Caco-2 (cell line): ENCODE results near the gene OSBPL1A. TPM values are rescaled to one million over a fixed set of nuclear protein-coding genes. Genes with fewer than 3 reads are reported as not detected.

Experiments
- BruUV-seq: library from RNA; stranded (reverse); fragments of 400-500 nt; replicated peaks from 2 replicates; lab custom pipeline; 2021; lab: Mats Ljungman, UMichigan
- CTCF ChIA-PET: fragments of 300-600 bp; sonication (Branson Sonifier 250); formaldehyde crosslinking; loops from one replicate; lab custom pipeline; 2022; ENCODE audit warnings: antibody characterized with exemption; lab: Charles Lee
- POLR2A ChIA-PET: fragments of 300-600 bp; sonication (Branson Sonifier 250); formaldehyde crosslinking; loops from one replicate; lab custom pipeline; 2022; ENCODE audit warnings: antibody characterized with exemption; lab: Charles Lee
- DNase-seq, 2 experiments: peaks; one replicate each; pipeline versions ENCODE4 v3.0.0 to v3.0.0-alpha.2; 2020 to 2022
- H3K27me3 ChIP-seq: replicated peaks from 2 replicates; pipeline ENCODE4 v1.6.0; 2011; ENCODE audit warnings: low read length; ENCODE audit not compliant: control insufficient read depth, insufficient read depth
- H3K36me3 ChIP-seq: 2 replicates; pipeline ENCODE4 v1.5.1; 2011; ENCODE audit warnings: low read length; ENCODE audit not compliant: control insufficient read depth, insufficient read depth
- H3K4me1 ChIP-seq: fragments of 250-450 bp; sonication (Bioruptor Pico); 2 replicates; pipeline ENCODE4 v1.5.1; 2020; ENCODE audit warnings: mild to moderate bottlenecking
- H3K4me3 ChIP-seq: 2 replicates; pipeline ENCODE4 v1.5.1; 2011; ENCODE audit warnings: low read depth, mild to moderate bottlenecking, control low read depth, low read length
- H3K9me3 ChIP-seq: fragments of 250-450 bp; sonication (Bioruptor Pico); 2 replicates; pipeline ENCODE4 v1.5.1; 2020; ENCODE audit warnings: mild to moderate bottlenecking, moderate library complexity
- H3K27ac Mint-ChIP-seq: one replicate; pipeline ENCODE4 v1.8.0; 2022; ENCODE audit warnings: mixed read lengths; ENCODE audit not compliant: unreplicated experiment
- H3K27me3 Mint-ChIP-seq: one replicate; pipeline ENCODE4 v1.8.0; 2022; ENCODE audit warnings: mixed read lengths; ENCODE audit not compliant: insufficient read depth, unreplicated experiment
- H3K36me3 Mint-ChIP-seq: one replicate; pipeline ENCODE4 v1.8.0; 2022; ENCODE audit warnings: mild to moderate bottlenecking, mixed read lengths; ENCODE audit not compliant: insufficient read depth, unreplicated experiment
- H3K4me1 Mint-ChIP-seq: one replicate; pipeline ENCODE4 v1.8.0; 2022; ENCODE audit warnings: low read depth, mixed read lengths; ENCODE audit not compliant: unreplicated experiment
- H3K4me3 Mint-ChIP-seq: one replicate; pipeline ENCODE4 v1.8.0; 2022; ENCODE audit warnings: mild to moderate bottlenecking, moderate library complexity, mixed read lengths; ENCODE audit not compliant: unreplicated experiment
- H3K9me3 Mint-ChIP-seq: one replicate; pipeline ENCODE4 v1.8.0; 2022; ENCODE audit warnings: mixed read lengths; ENCODE audit not compliant: unreplicated experiment
- CTCF ChIP-seq, 2 experiments: fragments of 200-600 bp in 1 of 2; IDR thresholded peaks; 1 replicate in 1 of 2; 2 replicates in 1 of 2; pipeline versions ENCODE4 v1.5.1 to v1.8.0; 2011 to 2022; ENCODE audit warnings: antibody characterized with exemption in 1 of 2, control low read depth in 1 of 2, inconsistent platforms in 1 of 2, low read depth in 1 of 2, low read length in 1 of 2, mild to moderate bottlenecking in 1 of 2, moderate library complexity in 1 of 2; ENCODE audit not compliant: insufficient read depth in 1 of 2, severe bottlenecking in 1 of 2, unreplicated experiment in 1 of 2
- intact Hi-C: fragments of 100-400 bp; cut with micrococcal nuclease; formaldehyde crosslinking; loops from one replicate; pipeline ENCODE4 v1.10.0; 2022; ENCODE audit not compliant: unreplicated experiment
- total RNA-seq: library from RNA; stranded (reverse); gene quantifications from 2 replicates; pipeline ENCODE4 v1.2.3, GENCODE V29; 2022

Gene OSBPL1A
- total RNA-seq, 1 experiment from 2014 or later, result 15.7 TPM

- CTCF ChIA-PET, result interaction anchor here (0.9 to 1.5 kb wide), 7 partner anchors 12 to 312 kb away, joined by 3 to 14 read pairs (median 4); no protein-coding TSS in a partner anchor
- no peaks in the 10 kb centered on the region for H3K4me1 Mint-ChIP-seq
- no peaks in the 10 kb centered on the region for H3K27me3 Mint-ChIP-seq
- Histone ChIP-seq H3K9me3 (no peaks in the 10 kb centered on the region), H3K36me3 (no peaks in the 10 kb centered on the region), H3K4me1 (no peaks in the 10 kb centered on the region), H3K27me3 (no peaks in the 10 kb centered on the region), H3K4me3 (no peak overlapping the region)
- intact Hi-C loops, result no loop called here
- TF ChIP-seq CTCF (IDR thresholded peaks at IDR 0.05; ENCODE audit: insufficient read depth in 1 of 2, low read depth in 1 of 2, low read length in 1 of 2, severe bottlenecking in 1 of 2, unreplicated experiment in 1 of 2), result peak; percentile 57 to 58
- no peaks in the 10 kb centered on the region for H3K9me3 Mint-ChIP-seq
- H3K27ac Mint-ChIP-seq, result no peak overlapping the region
- DNase-seq, result peak; percentile 36 to 58
- H3K4me3 Mint-ChIP-seq, result no peak overlapping the region
- POLR2A ChIA-PET, result no interaction called here
- H3K36me3 Mint-ChIP-seq, result no peaks in the 10 kb centered on the region
- no TSS peak for BruUV-seq
Measured at GRCh38 chr18:24176727-24177416, 220.8 kb downstream of the OSBPL1A start.

GRCh38 chr18:24173997-24174396, 223.6 kb downstream of the OSBPL1A start:
- no peaks in the 10 kb centered on the region for H3K27me3 Mint-ChIP-seq
- H3K4me1 Mint-ChIP-seq, result no peaks in the 10 kb centered on the region
- Histone ChIP-seq H3K27me3 (no peaks in the 10 kb centered on the region), H3K4me1 (no peaks in the 10 kb centered on the region), H3K9me3 (no peaks in the 10 kb centered on the region), H3K36me3 (no peaks in the 10 kb centered on the region), H3K4me3 (no peak overlapping the region)
- peak overlapping the region; percentile 15 for H3K27ac Mint-ChIP-seq
- POLR2A ChIA-PET, result no interaction called here
- no peak for DNase-seq
- CTCF ChIA-PET, result no interaction called here
- TF ChIP-seq CTCF (IDR thresholded peaks at IDR 0.05; ENCODE audit: insufficient read depth in 1 of 2, low read depth in 1 of 2, low read length in 1 of 2, severe bottlenecking in 1 of 2, unreplicated experiment in 1 of 2), result no peak
- no peak overlapping the region for H3K4me3 Mint-ChIP-seq
- no TSS peak for BruUV-seq
- H3K36me3 Mint-ChIP-seq, result no peaks in the 10 kb centered on the region
- no peaks in the 10 kb centered on the region for H3K9me3 Mint-ChIP-seq
- intact Hi-C loops, result no loop called here

- CTCF ChIA-PET, result no interaction called here
- H3K27ac Mint-ChIP-seq, result no peak overlapping the region
- peak in 1 of 2 experiments; percentile 2 for DNase-seq
- H3K9me3 Mint-ChIP-seq, result no peaks in the 10 kb centered on the region
- no peak overlapping the region for H3K4me3 Mint-ChIP-seq
- Histone ChIP-seq H3K4me3 (no peak overlapping the region), H3K4me1 (no peaks in the 10 kb centered on the region), H3K36me3 (no peaks in the 10 kb centered on the region), H3K9me3 (no peaks in the 10 kb centered on the region), H3K27me3 (no peaks in the 10 kb centered on the region)
- intact Hi-C loops, result no loop called here
- TF ChIP-seq CTCF (IDR thresholded peaks at IDR 0.05; ENCODE audit: insufficient read depth in 1 of 2, low read depth in 1 of 2, low read length in 1 of 2, severe bottlenecking in 1 of 2, unreplicated experiment in 1 of 2), result no peak
- no TSS peak for BruUV-seq
- POLR2A ChIA-PET, result no interaction called here
- H3K36me3 Mint-ChIP-seq, result peaks cover 7% of the 10 kb centered on the region
- H3K27me3 Mint-ChIP-seq, result no peaks in the 10 kb centered on the region
- H3K4me1 Mint-ChIP-seq, result no peaks in the 10 kb centered on the region
Measured at GRCh38 chr18:24170360-24170759, 227.3 kb downstream of the OSBPL1A start.
